UCSD-AML1 (cell line): ENCODE data around the gene XRN2.

Experiments used
- DNase-seq: peaks from one replicate; lab custom pipeline; 2025; ENCODE audit not compliant: unreplicated experiment; lab: John Stamatoyannopoulos, UW

XRN2 gene, protein sequence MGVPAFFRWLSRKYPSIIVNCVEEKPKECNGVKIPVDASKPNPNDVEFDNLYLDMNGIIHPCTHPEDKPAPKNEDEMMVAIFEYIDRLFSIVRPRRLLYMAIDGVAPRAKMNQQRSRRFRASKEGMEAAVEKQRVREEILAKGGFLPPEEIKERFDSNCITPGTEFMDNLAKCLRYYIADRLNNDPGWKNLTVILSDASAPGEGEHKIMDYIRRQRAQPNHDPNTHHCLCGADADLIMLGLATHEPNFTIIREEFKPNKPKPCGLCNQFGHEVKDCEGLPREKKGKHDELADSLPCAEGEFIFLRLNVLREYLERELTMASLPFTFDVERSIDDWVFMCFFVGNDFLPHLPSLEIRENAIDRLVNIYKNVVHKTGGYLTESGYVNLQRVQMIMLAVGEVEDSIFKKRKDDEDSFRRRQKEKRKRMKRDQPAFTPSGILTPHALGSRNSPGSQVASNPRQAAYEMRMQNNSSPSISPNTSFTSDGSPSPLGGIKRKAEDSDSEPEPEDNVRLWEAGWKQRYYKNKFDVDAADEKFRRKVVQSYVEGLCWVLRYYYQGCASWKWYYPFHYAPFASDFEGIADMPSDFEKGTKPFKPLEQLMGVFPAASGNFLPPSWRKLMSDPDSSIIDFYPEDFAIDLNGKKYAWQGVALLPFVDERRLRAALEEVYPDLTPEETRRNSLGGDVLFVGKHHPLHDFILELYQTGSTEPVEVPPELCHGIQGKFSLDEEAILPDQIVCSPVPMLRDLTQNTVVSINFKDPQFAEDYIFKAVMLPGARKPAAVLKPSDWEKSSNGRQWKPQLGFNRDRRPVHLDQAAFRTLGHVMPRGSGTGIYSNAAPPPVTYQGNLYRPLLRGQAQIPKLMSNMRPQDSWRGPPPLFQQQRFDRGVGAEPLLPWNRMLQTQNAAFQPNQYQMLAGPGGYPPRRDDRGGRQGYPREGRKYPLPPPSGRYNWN

DNA sequence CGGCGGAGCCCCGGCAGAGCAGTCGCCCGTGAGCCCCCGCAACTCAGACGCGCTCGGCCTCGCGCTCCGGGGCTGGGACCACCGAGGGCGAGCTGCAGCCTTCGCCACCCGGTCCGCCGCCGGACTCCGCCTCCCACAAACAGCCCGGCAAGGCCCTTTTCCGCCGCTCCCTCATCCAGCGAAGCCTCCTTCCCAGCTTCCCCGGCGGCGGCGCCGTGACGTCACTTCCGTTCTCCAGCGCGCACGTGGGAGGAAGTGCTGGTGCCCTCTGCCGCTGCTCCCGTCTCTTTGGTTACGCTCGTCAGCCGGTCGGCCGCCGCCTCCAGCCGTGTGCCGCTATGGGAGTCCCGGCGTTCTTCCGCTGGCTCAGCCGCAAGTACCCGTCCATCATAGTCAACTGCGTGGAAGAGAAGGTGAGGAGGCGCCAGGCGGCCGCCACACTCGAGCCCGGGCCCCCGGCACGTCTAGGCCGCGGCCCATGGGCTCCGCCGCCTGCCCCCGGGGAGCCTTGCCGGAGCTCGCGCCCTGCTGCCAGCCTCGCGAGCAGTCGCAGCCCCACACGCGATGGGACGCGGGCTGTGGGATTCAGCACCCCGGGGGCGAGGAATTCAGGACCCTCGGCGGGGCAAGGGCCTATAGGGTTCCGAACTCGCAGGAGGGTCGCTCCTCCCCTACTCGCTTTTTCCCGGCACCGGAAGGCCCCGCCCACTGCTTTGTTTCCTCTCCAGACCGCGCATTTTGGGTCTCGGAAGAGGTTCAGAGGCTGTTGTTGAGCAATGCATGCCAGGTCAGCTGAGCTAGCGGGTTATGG lies at the start of gene XRN2:
Gene XRN2 (plus strand): TSS at position 271 of the 811 bp plus-strand sequence. CDS start 68 bp downstream, at position 339.
- DNase-seq: peak; percentile 95

DNA sequence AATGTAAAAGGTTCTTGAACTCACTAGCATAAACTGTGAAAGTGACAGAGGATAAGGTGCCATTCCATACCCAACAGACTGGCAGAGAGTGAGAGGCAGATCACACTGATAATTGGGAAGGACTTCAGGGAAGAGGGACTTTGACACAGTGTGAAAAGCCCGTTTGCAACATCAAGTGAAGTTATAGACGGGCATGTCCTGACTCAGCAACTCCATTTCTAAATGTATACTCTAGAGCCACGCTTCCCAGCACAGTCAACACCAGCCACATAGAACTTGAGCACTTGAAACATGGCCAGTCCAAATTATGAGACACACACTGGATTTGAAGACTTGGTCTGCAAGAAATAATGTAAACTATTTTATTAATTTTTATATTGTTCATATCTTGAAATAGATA lies 45.9 kb upstream of the XRN2 start:
- no peak for DNase-seq

DNA sequence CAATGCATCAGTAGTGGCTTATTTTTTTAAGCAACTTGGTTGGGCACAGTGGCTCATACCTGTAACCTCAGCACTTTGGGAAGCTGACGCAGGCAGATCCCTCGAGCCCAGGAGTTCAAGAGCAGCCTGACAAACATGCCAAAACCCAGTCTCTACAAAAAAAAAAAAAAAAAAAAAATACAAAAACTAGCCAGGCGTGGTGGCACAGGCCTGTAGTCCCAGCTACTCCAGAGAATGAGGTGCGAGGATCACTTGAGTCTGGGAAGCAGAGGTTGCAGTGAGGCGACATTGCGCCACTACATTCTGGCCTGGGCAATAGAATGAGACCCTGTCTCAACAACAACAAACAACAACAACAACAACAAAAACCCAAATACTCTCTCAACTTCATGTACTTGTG lies 44.7 kb upstream of the XRN2 start:
- DNase-seq: no peak

DNA sequence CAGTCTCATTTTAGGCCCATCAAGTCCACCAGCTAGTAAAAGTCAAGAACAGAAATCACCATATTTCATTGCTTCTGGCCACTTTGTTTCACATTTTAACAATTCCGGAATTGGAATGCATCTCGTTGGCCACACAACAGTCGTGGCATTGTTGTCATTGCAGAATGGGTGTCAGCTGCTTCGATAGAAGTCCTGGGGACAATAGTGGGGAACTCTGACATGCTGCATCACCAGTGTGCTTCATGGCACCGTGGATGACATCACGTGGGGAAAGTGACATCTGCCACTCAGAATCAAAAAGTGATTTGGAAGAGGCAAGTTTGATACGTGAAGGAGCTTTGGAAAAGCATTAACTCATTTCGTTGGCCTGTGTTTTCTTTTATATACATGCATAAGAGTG lies 43.8 kb upstream of the XRN2 start:
- DNase-seq: no peak

DNA sequence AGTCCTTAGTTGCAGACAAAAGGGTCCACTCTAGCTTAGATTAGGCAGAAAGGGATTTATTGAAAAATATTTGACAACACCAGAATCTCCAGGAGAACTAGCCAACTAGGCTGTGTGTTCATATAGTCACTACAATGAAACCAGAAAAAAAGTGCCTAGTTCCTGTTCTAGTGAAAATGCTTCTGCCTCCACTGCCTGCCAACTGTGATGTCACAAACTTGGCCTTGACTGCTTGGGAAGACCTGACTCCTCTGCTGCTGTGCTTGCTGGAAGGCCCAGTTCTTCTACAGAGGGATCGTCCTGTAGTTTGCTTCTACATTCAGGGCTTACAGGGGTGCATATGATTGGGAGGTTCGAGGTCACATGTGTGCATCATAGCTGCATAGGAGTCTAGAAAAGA lies 40.3 kb upstream of the XRN2 start:
- no peak for DNase-seq

DNA sequence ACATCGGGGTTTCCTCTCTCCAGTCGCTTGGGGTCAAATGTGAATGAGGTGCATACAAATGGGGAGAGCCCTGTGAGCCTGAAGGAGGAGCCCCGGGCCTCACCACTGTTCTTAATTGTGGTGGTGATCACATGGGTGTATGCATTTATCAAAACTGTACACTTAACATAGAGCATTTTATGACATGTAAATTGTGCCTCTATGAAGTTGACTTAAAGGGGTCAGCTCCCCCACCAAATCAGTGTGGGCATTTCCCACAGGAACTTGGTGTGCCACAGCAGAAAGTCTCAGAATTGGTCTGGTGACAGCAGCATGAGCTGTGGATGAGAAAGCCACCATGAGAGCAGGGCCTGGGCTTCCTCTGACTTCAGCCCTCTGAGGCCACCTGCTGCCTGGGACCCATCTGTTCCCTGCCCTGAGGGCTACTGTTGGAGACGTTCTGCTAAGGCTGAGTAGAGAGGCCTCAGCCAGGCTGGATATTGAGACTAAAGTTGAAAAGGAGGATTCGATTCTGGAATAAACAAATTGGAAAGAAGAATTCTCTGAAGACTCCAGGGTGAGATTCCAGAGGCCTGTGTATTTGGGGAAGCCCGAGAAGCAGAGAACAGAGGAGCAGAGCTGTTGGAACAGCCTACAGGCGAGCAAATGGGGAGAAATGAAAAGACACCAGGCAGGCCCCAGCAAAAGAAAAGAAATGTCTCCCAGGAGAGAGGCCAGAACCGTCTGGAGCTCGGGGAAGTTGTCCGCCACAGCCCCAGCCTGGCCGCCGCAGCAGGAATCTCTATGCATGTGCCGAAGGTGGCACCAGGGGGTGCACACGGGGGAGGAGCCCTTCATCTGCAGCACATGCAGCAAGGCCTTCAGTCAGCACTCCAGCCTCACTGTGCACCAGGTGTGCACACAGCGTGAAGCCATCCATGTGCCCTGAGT lies 37.6 kb upstream of the XRN2 start:
- DNase-seq: no peak

DNA sequence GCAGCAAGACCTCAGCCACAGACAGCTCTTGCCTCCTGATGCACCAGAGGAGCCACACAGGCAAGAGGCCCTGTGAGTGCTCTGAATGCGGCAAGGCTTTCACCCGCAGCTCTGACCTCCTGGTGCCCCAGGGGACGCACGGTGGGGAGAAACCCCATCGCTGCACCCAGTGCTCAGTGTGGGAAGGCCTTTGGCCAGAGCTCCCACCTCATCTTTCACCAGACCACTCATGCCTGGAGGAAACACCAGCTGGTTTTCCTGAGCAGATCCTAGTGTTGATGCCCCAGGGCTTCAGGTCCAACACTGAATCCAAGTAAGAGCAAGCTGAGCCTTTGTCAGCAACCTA lies 37.0 kb upstream of the XRN2 start:
- no peak for DNase-seq

DNA sequence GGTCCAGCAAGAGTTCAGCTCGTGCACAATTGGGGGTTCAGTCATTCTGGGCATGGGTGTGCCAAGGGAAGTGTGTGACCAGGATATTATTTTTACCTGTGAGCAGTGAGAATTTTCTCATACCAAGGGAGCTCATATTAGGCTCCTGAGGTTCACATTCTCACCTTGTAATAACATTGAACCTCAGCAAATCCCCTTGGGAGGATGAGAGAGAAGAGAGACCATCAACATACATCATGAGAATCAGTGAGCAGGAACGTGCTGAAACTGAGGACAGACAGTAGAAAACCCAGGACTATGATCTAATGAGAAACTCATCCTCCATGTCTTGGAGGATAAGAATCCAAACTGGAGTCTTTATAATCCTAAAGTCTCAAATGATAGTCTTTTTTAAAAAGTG lies 33.4 kb upstream of the XRN2 start:
- DNase-seq: no peak

DNA sequence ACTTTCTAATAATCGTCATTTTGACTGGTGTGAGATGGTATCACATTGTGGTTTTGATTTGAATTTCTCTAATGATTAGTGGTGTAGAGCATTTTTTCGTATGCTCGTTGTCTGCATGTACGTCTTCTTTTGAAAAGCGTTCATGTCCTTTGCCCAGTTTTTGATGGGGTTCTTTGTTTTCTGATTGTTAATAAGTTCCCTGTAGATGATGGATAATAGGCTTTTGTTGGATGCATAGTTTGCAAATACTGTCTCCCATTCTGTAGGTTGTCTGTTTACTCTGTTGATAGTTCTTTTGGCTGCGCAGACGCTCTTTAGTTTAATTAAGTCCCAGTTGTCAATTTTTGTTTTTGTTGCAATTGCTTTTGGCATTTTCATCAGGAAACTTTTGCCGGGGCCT lies 32.3 kb upstream of the XRN2 start:
- no peak for DNase-seq

DNA sequence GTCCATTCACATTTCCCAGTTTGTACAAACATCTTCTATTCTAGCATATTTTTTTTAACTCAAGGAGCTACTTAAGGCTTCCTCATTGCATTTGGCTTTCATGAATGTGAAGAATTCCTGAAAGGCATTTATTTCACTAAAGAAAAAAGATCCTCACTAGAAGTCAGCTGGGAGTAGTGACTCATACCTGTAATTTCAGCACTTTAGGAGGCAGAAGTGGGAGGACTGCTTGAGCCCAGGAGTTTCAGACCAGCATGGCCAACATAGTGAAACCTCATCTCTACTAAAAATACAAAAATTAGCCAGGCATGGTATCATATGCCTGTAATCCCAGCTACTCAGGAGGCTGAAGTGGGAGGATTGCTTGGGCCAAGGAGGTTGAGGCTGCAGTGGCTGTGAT lies 30.9 kb upstream of the XRN2 start:
- no peak for DNase-seq

DNA sequence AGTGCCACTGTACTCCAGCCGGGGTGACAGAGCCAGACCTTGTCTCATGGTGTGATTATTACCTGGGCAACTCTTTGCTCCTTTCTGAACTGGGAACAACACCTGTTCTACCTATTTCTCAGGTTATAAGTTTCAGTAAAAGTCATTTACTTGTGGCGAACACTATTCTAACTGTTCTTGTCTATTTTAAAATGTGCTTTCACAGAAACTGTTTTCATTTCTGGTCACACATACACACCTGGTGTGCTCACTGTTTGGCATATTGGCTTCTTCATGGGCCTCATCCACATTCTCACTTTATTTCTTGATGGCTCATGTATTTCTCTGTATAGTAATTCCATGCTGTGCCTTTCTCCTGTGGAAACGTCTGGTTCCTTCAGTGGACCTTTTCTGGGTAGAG lies 30.5 kb upstream of the XRN2 start:
- DNase-seq: no peak

DNA sequence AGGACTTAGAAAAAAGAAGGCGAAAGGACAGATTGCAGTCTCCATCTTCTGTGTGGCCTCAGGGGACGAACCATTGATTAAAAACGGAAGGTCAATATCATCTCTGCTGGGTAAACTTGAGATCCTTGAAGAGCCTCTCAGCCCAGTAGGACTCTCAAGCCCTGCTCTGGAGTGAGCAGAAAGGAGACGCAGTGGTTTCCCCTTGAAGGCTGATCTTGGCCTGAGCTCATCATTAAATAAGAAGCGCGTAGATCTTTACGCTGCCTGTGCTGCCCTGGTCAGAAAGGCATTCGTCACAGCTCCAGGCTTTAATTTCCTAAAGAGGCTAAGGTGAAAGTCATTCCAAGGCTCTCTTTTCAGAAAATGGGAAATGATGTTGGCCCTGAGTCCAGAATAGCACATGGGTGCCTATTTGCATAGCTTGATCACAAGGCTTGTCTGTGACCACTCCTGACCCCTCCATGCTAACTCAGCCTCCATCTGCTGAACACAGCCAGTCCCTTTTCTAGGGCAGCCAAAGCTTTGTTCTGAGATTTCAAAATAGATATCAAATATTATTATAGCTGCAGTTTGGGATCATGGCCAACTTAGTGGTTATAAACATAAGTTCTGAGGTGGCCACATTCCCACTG lies 29.3 kb upstream of the XRN2 start:
- no peak for DNase-seq

DNA sequence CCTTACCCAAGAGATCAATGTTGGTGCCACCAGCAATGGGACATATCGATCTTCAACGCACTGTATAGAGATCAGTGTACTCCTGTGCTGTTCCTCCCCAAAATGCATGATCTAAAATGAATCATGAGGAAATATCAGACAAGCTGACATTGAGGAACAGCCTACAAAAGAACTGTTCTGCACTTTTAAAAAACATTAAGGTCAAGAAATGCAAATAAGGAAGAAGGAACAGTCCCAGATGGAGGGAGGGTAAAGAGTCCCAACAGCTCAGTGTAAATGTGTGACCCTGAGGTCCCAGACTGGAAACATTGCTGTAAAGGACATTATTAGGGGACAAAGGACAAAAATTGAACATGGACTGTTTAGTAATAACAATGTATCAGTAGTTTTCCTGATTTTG lies 24.3 kb upstream of the XRN2 start:
- DNase-seq: no peak

DNA sequence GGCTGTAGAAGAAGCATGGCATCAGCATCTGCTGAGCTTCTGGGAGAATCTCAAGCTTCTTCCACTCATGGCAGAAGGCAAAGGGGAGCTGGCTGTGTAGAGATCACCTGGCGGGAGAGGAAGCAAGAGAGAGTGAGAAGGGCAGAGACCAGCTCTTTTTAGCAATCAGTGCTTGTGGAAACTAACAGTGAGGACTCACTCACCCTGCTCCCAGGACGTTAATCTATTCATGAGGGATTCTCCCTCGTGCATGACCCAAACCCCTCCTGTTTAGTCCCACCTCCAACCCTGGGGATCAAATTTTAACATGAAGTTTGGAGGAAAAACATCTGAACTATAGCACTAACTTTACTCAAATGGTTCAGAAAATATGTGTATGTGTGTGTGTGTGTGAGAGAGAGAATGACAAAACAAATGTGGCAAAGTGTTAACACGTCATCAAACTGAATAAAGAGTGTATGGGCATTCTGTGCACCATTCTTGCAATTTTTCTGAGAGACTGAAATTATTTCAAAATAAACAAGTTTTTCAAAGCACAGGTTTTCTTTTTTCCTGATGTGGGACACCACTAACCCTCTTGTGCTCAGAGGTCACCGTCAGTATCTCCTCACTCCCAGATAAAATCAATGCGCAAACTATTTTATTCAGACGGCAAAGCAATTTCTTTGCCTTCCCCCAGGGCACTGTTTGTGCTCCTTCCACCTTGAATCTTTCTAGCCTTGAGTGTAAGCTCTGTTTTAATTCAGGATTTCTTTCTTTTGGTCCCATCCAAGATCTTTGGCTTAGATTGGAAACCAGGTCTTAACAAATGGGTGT lies 23.2 kb upstream of the XRN2 start:
- no peak for DNase-seq

DNA sequence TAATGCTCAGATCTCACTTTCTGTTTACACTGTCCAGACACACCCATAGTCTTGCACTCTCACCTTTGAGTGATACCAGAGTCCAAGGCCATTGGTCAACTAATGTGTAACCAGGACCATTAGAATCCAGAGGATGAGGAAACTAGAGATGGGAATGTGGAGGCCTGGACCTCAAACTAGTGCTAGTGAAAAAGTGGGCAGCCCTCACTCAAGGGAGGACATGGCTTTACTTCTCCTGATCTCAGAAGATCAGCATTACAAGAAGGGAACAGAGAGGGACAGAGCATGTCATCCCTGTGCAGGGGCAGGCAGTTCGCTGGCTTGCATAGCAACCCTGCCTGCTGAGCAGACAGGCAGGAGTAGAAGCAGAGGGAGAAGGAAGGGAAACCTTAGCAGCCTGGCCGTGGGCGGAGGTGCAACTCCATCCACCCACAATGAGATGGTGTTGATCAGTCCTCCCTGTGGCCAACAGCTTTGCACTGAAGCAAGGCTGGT lies 22.6 kb upstream of the XRN2 start:
- DNase-seq: no peak

DNA sequence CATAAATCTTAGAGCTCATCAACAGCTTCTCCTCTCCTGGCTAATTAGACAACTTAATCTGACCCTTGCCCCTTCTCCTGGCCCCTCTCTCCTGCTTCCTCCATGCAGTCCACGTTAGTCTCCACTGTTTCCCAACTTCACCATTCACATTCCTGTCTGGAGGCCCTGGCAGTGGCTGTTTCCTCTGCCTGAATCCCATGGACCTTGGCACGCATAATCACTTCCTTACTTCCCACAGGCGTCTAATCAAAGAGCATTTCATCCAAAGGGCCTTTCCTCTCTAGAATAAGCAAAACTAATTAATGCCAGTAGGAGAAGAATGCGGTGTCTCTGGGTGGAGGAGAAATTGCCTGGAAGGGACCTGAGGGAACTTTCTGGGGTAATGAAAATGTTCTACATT lies 16.4 kb upstream of the XRN2 start:
- no peak for DNase-seq

DNA sequence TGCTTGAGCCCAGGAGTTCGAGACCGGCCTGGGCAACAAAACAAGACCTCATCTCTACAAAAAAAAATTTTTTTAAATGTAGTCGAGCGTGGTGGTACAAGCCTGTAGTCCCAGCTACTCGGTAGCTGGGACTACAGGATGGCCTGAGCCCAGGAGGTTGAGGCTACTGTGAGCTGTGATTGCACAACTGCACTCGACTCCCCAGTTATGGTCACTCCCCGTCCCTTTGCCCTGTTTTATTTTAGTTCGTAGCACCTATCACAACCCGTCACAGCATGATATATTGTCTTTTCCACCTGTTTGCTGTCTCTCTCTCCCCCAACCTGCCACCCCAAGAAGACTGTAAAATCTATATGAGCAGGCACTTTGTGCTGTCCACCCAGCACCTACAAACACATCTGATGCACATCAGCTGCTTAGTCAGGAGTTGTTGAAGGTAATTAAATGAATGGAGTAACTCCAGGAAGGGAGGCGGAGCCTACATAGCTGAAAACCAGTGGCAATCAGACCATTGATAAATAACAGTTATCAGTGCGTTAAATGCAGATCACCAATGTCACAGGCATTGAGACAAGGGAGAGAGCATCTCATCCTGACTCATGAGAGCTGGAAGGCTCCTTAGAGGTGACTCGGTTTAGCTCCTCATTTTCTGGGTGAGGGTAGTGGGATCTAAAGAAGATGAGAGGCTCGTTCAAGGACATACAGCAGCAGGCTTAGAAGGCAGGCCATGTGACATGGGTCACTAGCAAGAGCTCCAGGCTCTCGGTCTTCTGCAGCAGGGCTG lies 14.4 kb upstream of the XRN2 start:
- DNase-seq: no peak

DNA sequence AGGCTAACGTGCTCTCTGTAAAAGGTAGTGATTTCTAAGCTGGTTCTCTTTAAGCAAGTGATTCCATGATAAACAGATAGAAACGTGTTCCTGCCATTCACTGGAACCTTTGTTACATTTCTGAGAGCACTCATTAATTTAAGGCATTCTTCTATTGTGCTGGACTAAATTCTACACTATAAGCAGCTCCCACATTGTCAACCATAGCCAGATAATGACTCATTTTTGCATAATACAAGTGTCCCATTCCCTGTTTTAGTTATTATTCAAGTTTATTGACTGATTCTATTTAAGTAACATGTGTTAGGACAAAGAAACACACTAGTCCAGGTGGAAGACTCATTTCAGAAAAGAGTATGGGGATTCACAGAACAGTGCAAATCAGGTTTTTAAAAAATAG lies 13.5 kb upstream of the XRN2 start:
- DNase-seq: no peak
